PFSK-1 (cell line): ENCODE data around the gene FAM32A.

ENCODE experiments used
- FOXP2 ChIP-seq: optimal IDR thresholded peaks from 2 replicates; pipeline ENCODE3; 2011; ENCODE audit warnings: borderline replicate concordance, control low read depth, inconsistent platforms; ENCODE audit not compliant: insufficient read depth; ENCODE audit errors: extremely low read length, extremely low read depth
- POLR2AphosphoS5 ChIP-seq: IDR thresholded peaks from 2 replicates; pipeline ENCODE4 v1.6.1; 2012; ENCODE audit warnings: low read depth, mild to moderate bottlenecking, control low read depth, low read length, moderate library complexity
- SIN3A ChIP-seq: IDR thresholded peaks from 2 replicates; pipeline ENCODE4 v1.6.1; 2012; ENCODE audit warnings: mild to moderate bottlenecking, low read length, moderate library complexity, borderline replicate concordance; ENCODE audit not compliant: insufficient read depth
- TAF1 ChIP-seq: IDR thresholded peaks from 2 replicates; pipeline ENCODE4 v1.6.1; 2012; ENCODE audit warnings: low read length, control low read depth, borderline replicate concordance; ENCODE audit not compliant: insufficient read depth
- TF ChIP-seq, protein P1 (sequence below), 2 experiments: IDR thresholded peaks; 2 replicates each; pipeline versions ENCODE4 v1.6.1 to v1.8.0; 2011 to 2012; ENCODE audit warnings: low read depth in 2 of 2, low read length in 2 of 2, control low read depth in 1 of 2, inconsistent platforms in 1 of 2, mild to moderate bottlenecking in 1 of 2, moderate library complexity in 1 of 2; ENCODE audit not compliant: insufficient read depth in 1 of 2

FAM32A gene

DNA sequence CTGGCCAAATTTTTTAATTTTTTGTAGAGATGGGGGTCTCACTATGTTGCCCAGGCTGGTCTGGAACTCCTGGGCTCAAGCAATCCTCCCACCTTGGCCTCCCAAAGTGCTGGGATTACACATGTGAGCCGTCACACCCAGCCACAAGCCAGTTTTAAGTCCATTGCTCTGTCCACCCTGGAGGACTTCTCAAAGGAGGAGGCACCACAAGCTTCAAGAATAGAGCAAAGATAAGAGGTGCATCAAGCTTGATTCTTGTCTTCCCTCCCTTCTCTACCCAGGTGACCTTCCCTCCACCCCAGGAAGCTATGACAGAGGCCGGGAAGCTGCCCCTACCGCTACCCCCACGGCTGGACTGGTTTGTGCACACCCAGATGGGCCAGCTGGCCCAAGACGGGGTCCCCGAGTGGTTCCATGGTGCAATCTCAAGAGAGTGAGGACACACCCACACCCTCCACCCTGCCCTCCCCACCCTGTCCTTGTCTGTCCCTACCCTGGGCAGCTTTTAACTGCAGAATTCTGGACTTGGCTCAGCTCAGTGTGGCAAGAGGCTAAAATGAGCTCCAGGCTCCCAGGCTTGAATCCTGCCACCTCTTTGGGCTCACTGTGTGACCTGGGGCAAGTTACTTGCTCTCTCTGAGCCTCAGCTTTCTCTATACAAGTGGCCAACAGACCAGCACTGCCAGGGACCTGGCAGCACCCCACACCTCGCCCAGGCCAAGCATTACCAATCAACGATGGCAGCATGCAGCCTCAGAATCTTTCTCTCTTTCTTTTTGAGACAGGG is 36.6 kb upstream of the FAM32A start:
- TF ChIP-seq POLR2AphosphoS5, result no peak
- TF ChIP-seq, protein P1, sequence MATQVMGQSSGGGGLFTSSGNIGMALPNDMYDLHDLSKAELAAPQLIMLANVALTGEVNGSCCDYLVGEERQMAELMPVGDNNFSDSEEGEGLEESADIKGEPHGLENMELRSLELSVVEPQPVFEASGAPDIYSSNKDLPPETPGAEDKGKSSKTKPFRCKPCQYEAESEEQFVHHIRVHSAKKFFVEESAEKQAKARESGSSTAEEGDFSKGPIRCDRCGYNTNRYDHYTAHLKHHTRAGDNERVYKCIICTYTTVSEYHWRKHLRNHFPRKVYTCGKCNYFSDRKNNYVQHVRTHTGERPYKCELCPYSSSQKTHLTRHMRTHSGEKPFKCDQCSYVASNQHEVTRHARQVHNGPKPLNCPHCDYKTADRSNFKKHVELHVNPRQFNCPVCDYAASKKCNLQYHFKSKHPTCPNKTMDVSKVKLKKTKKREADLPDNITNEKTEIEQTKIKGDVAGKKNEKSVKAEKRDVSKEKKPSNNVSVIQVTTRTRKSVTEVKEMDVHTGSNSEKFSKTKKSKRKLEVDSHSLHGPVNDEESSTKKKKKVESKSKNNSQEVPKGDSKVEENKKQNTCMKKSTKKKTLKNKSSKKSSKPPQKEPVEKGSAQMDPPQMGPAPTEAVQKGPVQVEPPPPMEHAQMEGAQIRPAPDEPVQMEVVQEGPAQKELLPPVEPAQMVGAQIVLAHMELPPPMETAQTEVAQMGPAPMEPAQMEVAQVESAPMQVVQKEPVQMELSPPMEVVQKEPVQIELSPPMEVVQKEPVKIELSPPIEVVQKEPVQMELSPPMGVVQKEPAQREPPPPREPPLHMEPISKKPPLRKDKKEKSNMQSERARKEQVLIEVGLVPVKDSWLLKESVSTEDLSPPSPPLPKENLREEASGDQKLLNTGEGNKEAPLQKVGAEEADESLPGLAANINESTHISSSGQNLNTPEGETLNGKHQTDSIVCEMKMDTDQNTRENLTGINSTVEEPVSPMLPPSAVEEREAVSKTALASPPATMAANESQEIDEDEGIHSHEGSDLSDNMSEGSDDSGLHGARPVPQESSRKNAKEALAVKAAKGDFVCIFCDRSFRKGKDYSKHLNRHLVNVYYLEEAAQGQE (IDR thresholded peaks at IDR 0.05; ENCODE audit: insufficient read depth in 1 of 2, low read depth in 2 of 2, low read length in 2 of 2), result no peak
- no peak for TF ChIP-seq SIN3A
- TF ChIP-seq FOXP2, result no peak
- TF ChIP-seq TAF1, result no peak

DNA sequence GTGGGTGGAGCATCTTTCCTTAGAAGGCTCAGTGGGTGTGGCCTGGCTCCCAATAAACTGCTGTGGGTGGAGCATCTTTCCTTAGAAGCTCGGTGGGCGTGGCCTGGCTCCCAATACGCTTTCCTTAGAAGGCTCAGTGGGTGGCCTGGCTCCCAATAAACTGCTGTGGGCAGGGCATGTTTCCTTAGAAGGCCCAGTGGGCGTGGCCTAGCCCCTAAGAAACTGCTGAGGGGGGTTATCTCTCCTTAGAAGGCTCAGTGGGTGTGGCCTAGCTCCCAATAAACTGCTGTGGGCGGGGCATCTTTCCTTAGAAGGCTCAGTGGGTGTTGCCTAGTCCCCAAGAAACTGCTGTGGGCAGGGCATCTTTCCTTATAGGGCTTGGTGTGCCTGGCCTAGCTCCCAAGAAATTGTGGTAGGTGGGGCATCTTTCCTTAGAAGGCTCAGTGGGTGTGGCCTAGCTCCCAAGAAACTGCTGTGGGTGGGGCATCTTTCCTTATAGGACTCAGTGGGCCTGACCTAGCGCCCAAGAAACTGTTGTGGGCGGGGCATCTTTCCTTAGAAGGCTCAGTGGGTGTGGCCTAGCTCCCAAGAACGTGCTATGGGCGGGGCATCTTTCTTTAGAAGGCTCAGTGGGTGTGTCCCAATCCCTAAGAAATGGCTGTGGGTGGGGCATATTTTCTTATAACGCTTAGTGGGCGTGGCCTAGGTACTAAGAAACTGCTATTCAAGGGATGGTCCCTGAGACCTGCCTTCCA is 31.5 kb upstream of the FAM32A start:
- TF ChIP-seq FOXP2 (no peak), SIN3A (no peak), POLR2AphosphoS5 (no peak), TAF1 (no peak)
- TF ChIP-seq, protein P1 (IDR thresholded peaks at IDR 0.05; ENCODE audit: insufficient read depth in 1 of 2, low read depth in 2 of 2, low read length in 2 of 2), result no peak

DNA sequence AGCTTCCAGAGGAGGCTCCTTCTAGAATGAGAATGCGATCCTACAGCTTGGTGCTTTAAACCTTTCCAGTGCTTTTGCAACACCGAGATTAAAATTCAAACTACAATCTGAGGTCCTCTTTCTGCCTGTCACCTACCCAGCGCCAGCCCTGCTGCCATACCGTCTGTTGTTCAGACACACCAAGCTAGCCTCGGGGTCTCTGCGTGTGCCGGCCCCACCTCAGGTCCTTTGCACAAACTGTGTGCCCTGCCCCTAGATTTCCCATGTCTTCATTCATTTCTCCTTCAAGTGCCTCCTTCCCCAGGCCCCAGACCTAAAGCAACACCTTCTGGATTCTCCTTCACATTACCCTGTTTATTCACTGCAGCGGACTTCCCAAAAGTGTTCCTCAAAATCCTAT is 30.7 kb upstream of the FAM32A start:
- TF ChIP-seq POLR2AphosphoS5 (no peak), FOXP2 (no peak), SIN3A (no peak), TAF1 (no peak)
- TF ChIP-seq, protein P1 (IDR thresholded peaks at IDR 0.05; ENCODE audit: insufficient read depth in 1 of 2, low read depth in 2 of 2, low read length in 2 of 2), result no peak

DNA sequence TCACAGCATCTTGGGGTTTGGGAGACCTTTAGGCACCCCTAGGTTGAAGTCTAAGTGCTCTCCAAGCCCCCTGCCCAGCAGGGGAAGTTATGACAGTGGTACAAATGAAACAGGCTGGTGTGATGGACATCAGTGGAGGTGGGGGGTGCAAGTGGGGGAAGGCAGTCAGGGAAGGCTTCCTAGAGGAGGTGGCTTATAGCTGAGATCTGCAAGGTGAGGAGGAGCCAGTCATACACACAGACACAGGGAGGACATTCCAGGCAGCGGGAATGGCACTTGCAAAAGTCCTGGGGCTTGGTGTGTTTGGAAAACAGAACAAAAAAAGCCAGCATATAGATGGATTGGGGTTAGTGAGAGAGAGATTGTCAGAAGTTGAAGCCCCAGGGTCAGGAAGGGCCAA is 30.1 kb upstream of the FAM32A start:
- TF ChIP-seq SIN3A (no peak), POLR2AphosphoS5 (no peak), TAF1 (no peak), FOXP2 (no peak)
- TF ChIP-seq, protein P1 (IDR thresholded peaks at IDR 0.05; ENCODE audit: insufficient read depth in 1 of 2, low read depth in 2 of 2, low read length in 2 of 2), result no peak
